ENCODE data around the gene RPP38.
A peak's percentile ranks its signal among the peaks of the same experiment; 100 is the strongest.

The RPP38 gene

DNA sequence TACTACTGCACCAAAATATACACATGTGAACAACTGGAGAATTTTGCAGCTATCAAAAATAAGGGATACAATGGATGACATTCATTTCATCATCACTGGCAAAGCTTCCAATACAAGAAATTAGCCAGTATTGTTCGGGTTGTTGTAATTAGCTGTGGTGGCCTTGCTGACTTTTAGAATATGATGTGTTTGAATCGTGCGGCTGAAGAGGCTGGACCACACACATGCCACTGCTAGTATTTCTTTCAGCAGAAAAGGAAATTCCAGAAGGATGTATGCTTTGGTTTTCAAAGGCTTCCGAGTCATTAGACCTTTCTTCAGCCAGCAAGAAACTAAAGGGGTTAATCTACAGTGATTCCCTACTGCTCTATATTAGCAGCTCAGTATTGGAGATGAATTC, 16.6 kb downstream of the RPP38 start:
- DNase-seq: no peak

DNA sequence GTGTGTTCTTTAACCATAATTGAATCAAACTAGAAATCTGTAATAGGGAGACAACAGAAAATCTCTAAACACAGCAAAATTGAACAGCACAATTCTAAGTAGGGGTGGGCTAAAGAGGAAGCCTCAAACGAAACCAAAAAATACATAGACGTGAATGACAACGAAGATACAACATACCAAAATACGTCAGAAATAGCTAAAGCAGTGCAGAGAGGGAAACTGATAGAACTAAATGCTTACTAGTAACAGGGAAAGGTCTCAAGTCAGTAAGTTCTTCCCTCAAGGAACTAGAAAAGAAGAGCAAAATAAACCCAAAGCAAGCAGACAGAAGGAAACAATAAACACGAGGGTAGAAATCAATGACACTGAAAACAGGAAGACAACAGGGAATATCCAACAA, 19.1 kb downstream of the RPP38 start:
- DNase-seq: no peak

DNA sequence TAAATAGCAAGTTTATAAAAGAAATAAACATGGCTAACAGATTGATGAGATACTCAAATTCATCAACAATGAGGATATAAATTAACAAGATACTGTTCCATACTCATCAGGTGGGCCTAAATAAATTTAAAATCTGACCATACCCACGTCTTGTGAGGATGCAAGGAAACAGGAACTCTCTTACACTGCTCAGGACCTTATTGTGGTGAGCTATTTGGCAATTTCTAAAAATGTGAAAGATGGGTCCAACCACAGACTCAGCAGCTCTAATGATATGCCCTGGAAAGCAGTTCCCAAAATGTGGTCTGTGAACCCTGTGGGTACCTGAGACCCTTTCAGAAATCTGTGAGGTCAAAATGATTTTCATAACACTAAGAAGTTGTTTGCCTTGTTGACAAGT, 21.5 kb downstream of the RPP38 start:
- DNase-seq: no peak

DNA sequence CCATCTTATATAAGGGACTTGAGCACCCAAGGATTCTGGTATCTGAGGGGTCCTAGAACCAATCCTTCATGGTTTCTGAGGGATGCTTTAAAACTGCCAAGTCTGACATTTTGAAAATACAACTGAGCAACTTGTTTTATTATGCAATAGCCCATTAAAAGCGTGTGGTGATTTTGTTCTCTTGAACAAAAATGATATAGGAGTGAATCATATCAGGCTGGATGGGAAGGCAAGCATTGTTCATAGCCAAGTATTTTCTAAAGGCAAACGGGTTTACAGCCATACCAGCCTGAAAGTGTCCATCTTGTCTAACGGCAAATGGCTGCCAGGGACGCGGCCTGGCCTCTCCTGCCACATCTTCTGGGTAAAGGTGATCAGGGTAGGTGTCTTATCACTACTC, 23.4 kb downstream of the RPP38 start:
- DNase-seq: no peak

DNA sequence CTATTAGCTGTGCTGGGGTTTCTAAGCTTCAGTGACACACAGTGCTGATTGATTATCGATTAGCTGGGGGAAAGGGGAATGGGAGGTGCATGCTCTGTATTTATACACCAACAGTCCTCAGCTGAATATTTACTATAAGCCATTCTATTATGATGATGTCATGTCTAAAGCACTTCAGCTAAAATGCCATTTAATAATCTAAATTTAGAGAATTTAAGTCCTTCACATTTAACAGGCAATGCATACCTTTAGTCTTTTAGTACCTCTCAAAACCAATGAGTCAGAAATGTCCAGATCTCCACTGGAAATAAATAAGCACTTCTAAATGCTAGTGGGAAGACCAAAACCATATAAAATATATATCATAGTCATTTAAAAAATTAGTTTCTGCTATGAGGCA, 24.6 kb downstream of the RPP38 start:
- no peak for DNase-seq

DNA sequence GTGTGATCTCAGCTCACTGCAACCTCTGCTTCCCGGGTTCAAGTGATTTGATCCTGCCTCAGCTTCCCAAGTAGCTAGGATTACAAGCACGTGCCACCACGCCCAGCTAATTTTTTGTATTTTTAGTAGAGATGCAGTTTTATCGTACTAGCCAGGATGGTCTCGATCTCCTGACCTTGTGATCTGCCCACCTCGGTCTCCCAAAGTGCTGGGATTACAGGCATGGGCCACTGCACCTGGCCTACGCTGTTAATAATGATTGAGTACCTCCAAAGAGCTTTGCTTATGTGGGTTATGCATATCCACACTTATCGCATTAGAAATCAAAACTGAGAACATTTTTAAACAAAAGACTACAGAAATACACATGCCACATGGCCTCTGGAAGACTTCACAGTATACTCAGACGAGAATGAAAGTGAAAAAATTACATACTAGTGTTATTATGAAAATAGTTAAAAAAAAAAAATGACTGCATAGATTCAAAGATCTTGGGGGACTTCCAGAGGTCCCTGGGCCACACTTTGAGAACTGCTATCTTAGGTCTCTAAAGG, 25.4 kb downstream of the RPP38 start:
- no peak for DNase-seq

DNA sequence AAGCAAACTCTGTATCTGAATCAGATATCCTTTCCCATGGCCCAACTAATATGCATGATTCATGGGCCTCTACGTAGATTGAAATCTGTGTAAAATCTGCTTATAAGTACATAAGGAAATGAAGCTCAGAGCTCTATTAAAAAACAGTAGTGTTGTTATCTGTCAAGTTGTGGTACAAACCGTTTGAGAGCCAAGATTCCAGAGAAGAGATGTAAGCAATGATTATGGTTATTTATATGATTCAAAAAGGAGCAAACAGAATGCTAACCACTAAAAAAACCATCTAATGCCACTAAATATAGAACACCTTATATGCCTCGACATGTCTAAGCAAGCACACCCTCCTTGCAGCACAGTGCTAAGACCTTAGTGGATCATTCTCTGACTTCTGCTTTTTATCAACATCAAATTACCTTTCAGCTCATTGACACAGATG, 26.6 kb downstream of the RPP38 start:
- DNase-seq: no peak

DNA sequence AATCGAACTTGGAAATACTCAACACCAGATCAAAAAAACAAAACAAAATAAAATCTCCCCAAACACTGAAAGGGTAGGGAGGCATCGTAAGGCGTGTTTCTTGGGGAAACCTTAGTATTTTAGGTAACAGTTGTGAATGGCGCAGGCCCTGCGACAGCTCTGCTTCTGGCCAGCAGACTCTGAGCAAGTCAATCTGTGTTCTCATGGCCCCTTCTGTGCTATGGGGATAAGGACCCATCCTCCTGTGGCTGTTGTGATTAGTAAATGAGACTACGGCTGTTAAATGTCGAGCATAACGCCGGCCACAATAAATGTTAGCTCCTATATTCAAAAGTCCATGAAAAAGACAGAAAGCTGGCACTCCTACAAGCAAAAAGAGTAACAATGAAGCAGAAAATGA, 27.0 kb downstream of the RPP38 start:
- DNase-seq: no peak

DNA sequence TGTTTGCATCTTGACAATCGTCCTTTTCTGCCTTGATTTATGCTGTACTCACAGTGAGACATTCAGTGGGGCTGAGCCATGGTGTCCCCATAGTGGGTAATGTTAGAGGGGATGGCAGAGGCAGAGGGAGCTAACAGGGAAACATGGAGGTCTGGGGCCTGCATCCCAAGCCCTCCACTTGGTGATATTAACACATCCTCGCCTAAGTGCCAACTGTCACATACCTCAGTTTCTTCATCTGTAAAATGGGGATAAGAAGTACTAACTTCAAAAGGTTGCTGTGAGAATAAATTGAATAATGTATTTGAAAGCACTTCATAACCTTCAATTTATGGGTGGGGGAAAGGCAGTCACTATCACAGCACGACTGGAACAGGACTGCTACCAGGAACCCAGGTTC, 27.8 kb downstream of the RPP38 start:
- no peak for DNase-seq

DNA sequence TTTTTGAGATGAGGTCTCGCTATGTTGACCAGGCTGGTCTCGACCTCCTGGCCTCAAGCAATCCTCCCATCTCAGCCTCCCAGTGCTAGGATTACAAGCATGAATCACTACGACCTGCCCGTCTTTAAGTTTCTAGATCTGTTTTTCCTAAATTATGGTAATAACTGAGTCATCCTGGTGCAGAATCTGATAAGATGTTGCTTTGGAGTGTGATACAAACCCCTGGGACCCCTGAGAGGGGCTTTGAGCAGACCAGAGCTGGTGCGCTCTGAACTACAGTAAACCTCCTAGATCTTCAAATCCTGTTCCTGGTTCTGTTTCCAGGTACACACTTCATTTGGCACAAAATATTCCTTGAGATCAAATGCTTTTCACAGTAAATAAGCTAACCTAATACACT, 34.2 kb downstream of the RPP38 start:
- no peak for DNase-seq

DNA sequence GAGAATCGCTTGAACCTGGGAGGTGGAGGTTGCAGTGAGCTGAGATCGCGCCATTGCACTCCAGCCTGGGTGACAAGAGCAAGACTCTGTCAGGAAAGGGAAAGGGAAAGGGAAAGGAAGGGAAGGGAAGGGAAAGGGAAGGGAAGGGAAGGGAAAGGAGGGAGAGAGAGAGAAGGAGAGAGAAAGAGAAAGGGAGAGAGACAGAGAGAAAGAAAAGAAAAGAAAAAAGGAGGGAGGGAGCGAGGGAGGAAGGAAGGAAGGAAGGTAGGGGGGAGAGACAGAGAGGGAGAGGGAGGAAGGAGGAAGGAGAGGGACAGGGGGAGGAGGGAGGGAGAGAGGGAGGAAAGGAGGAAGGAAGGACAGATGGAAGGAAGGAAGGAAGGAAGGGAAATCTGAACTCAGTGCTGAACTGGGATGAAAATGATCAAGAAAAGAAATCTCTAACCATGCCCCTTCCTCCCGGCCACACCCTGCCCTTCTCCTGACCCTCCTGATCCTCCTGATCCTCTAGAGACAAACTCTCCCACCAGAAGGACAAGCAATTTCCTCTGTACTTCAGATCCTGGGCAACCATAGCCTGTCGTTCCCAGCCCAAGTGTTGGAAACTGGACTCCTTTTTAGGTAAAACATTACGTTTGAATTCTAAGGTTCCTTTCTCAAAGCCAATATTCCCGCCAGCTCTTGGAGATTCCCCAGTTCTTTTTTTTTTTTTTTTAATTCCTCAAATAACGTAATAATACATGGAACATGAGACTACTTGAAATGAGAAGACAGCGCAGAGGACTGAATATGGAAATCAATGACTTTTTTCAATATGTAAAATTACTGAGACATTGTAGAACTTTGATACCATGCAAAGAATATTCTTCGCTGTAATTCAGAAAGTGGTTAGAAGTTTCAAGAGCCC, 39.2 kb downstream of the RPP38 start:
- no peak for DNase-seq

DNA sequence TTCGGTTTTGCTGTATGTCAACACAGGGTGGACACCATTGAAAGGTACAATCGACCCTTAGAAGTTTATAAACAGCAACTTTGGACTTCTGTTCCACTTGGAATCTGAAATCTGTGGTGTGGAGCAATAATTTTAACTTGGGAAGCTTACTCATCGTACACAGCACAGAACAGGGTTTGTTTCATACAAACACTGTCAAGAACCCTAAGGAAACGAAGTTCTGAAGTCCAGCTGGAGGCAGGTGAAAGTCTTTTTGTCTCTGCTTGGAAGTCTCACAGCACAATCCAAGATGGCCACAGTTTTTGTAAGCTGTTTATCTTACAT, 39.8 kb downstream of the RPP38 start:
- no peak for DNase-seq

DNA sequence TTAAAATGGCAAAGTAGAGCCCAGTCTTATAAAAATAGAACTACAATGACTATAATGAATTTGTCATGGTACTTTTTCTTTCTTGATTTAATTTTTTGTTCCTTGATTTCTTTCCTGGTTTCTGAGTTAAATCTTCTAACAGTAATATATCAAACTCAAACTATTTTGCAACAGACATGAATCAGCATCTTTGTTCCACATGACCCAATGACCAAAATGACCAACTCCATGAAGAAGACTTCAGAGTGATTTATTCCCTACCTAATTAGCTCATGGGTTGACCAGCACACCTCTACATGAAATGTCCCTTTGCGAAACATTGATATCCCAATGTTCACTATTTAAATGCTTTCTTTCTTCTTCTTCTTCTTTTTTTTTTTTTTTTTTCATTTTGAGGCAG, 40.5 kb downstream of the RPP38 start:
- DNase-seq: no peak

DNA sequence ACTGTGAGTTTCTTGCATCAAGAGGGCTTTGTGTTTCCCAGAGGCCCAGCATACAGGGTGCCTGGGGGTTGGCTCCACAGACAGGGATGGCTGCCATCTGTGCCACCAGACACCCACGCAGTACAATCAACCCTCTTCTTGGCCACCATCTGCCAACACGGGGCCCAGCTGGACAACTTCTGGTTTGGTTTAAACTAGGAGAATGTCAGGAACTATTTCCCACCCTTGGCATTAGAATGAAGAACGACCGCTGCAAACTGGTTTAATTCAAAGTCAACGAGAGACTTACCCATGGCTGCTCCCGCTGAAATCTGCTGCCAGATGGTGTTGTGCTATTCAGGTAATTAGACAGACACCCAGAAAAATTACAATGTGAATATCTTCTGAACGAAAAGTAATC, 43.5 kb downstream of the RPP38 start:
- no peak for DNase-seq

DNA sequence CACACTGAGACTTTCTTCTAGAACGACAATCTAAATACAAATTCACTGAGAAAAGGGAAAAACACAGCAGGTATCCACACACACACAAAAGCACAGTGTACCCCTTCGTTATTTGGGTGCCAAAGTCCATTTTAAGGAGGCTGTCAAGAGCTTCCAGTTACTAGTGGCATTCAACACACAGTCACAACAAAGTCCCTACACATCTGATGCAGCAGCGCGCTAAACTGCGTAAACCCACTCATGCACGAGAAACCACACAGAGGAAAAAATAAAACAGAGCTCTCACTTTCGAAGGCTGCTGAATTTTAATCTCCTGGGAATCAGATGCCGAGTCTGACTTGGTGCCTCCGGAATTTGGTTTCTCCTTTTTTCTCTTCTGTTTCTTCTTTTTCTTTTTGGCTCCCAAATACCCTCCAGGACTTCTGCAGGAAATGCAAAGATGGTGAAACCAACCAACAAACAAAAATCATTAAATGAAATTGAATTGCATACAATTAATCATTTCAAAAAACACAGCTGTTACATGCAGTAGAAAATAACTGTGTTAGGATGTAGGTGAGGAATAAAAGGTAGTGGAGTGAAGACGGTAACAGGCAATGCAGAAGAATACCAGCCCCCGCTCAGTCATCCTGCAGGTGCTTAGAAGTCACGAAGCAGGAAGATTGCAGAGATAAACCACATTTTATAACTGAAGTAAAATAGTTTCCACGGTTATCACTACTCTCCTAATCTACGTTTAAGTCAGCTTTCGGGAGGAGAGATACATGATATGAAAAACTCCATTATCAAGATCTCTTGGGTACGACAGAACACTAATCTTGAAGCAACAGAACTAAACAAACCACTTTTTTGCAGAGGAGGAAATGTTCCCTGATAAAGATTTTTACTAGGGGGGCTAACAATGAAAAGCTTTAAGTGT, 44.2 kb downstream of the RPP38 start:
- no peak for DNase-seq

DNA sequence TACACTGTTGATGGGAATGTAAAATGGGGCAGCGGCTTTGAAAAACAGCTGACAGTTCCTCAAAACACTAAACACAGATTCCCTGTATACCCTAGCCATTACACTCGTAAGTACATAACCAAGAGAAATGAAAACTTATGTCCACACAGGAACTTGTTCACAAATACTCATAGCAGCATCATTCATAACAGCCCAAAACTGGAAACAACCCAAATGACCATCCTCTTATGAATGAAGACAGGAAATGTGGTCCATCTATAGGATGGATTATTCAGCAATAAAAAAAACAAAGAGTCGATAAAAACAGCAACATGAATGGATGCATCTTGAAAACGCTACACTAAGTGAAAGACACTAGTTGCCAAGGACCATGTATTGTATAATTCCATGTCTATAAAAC, 47.6 kb downstream of the RPP38 start:
- DNase-seq: no peak

DNA sequence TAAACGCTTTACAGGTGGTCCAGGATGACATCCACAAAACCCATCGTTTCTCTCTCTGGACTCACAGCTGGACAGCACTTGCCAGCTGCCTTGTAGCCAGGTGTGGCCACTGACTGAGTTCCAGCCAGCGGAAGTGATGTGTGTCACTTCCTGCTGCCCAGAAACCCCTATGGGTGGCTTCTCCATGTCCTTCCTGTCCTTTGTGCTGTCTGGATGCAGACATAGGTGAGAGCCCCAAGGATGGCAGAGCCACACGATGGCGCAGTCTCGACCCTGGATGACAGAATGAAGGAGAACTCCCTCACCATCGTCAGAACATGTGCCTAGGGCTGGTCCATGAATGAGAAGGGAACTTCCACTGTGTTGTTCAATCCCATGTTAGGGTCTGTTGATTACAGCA, 49.2 kb downstream of the RPP38 start:
- DNase-seq: no peak

DNA sequence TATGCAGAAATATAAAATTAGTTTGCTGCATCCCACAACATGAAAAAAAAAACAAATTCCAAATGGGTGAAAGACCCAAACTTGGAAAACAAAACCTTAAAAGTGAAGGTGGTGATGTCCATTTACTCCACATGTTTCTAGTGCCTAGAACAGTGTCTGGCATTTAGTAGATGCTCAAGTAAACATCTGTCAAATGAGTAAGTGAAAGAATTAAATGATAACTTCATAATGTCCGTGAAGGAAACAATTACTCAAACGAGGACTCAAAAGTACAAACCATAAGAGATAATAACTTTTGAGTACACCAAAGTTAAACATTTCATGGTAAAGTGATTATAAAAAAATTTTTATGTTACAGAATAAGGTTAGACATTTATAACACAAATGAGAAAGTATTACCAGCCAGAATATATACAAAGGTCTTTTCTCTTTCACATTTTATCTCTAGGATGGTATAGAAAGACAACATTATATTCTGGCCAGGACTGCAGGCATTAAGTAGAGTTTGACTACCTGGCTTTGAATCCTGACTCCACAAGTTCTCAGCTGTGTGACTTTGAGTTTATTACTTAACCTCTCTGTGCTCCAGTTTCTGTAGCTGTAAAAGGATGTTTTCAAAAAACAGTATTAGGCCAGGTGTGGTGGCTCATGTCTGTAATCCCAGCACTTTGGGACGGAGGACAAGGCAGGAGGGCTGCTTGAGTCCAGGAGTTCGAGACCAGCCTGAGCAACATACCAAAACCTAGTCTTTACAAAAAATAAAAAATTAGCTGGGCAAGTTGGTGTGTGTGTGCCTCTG, 50.6 kb downstream of the RPP38 start:
- no peak for DNase-seq

DNA sequence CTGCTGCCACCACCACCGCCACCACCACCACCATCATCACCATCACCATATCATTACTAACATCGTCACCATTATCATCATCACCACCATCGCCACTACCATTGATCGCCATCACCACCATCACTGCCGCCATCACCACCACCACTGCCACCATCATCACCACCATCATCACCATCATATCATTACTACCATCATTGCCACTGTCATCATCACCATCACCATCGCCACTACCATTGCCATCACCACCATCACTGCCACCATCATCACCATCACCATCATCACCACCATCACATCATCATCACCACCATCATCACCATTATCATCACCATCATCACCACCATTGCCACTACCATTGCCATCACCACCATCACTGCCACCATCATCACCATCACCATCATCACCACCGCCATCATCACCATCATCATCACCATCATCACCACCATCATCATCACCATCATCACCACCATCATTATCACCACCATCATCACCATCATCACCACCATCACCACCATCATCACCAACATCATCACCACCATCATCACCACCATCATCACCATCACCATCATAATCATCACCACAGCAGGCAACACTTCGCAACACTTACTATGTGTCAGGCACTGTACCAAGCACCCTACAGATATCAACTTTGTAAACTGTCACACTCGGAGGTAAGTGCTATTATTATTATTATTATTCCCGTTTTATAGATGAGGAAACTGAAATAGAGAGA, 52.1 kb downstream of the RPP38 start:
- no peak for DNase-seq

DNA sequence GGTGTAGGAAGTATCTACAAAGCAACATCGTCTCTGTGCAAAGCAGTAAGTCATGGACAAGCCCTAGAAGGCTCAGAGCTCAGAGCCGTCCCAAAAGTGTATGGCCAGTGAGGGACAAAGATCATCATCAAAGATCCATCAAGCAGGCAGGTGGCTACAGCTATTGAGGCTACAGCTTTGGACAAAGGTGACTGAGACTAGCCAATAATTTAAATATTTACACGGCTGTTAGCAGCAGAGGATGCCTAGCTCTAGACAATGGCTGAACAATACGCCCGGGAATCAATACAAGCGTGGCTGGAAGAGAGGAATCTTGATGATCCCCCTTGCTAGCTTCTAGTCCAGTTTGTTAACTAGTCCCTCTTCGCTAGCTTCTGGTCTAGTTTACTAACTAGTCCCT, 53.4 kb downstream of the RPP38 start:
- peak; percentile 36 for DNase-seq

DNA sequence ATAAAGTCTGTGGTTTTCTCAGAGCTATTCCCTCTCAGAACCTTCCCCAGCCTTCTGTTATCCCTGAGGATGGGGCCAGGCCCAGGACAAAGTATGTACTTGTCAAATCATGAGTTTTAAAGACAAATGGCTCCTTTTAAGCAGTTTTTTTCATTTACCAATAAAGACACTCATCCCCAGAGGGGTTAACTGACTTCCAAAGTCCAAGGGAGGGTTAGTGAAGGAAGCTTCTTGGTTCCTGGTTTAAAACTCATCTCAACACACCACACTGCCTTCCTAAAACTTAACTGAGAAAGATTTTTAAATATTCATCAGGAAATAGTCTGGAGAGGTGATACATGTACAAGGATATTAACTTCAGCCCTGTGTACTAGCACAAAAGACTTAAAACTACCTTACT, 55.4 kb downstream of the RPP38 start:
- DNase-seq: no peak

Data from NCI-H774 (cell line).